B cell (primary cell): ENCODE results near the gene OPTN. TPM values are rescaled to one million over a fixed set of nuclear protein-coding genes. Genes with fewer than 3 reads are reported as not detected.

Source experiments
- ATAC-seq: fragments of 200-7000 bp; cut with Tn5 transposase; one replicate; pipeline ENCODE4 v1.10.0; 2021; ENCODE audit warnings: low read depth, mild to moderate bottlenecking, moderate number of reproducible peaks, moderate library complexity
- CTCF ChIA-PET: fragments of 350-600 bp; sonication (Branson Sonifier 250); formaldehyde crosslinking; loops from one replicate; lab custom pipeline; 2021; ENCODE audit warnings: antibody characterized with exemption, inconsistent platforms; lab: Charles Lee
- POLR2A ChIA-PET: fragments of 350-600 bp; sonication (Branson Sonifier 250); formaldehyde crosslinking; loops from one replicate; lab custom pipeline; 2021; ENCODE audit warnings: antibody characterized with exemption; lab: Charles Lee
- DNase-seq: peaks from one replicate; pipeline ENCODE4 v3.0.0; 2013
- H2AFZ ChIP-seq: 2 replicates; pipeline ENCODE4 v1.6.1; 2012; ENCODE audit warnings: mild to moderate bottlenecking, low read depth, low read length; ENCODE audit not compliant: insufficient read depth, poor library complexity, severe bottlenecking
- H3K27ac ChIP-seq, 2 donors: 1 replicate in 1 of 2; 2 replicates in 1 of 2; pipeline ENCODE4 v1.5.1; 2012 to 2013; ENCODE audit warnings: low read length in 2 of 2, mild to moderate bottlenecking in 2 of 2, moderate library complexity in 1 of 2
- H3K27me3 ChIP-seq, 4 experiments: fragments of 200-600 bp in 1 of 4; sonication (generic) in 1 of 4; replicated peaks in 1 of 4; 1 replicate in 2 of 4; 2 replicates in 2 of 4; pipeline versions ENCODE4 v1.6.1 to v1.7.0; 2013 to 2016; ENCODE audit warnings: low read length in 3 of 4, mild to moderate bottlenecking in 2 of 4, mixed read lengths in 1 of 4, moderate library complexity in 1 of 4; ENCODE audit not compliant: insufficient read depth in 4 of 4, control insufficient read depth in 3 of 4; ENCODE audit errors: control extremely low read depth in 1 of 4
- H3K36me3 ChIP-seq, 2 experiments: replicated peaks in 1 of 2; 1 replicate in 1 of 2; 2 replicates in 1 of 2; pipeline versions ENCODE4 v1.6.1 to v1.7.1; 2013; ENCODE audit warnings: low read length in 1 of 2; ENCODE audit not compliant: insufficient read depth in 2 of 2, control insufficient read depth in 1 of 2; ENCODE audit errors: control extremely low read depth in 1 of 2, extremely low read depth in 1 of 2
- H3K4me1 ChIP-seq, 2 donors: fragments of 200-600 bp in 1 of 2; sonication (generic) in 1 of 2; 1 replicate in 1 of 2; 2 replicates in 1 of 2; pipeline versions ENCODE4 v1.5.1 to v1.6.1; 2013 to 2017; ENCODE audit warnings: low read length in 2 of 2; ENCODE audit not compliant: control insufficient read depth in 2 of 2, insufficient read depth in 2 of 2
- H3K4me2 ChIP-seq: replicated peaks from 2 replicates; pipeline ENCODE3; 2012; ENCODE audit warnings: mild to moderate bottlenecking, low read depth, low read length; ENCODE audit not compliant: poor library complexity, severe bottlenecking
- H3K4me3 ChIP-seq, 5 experiments: fragments of 200-600 bp in 1 of 5; sonication (generic) in 1 of 5; 1 replicate in 3 of 5; 2 replicates in 2 of 5; pipeline versions ENCODE4 v1.5.1 to v1.7.0; 2011 to 2016; ENCODE audit warnings: low read length in 4 of 5, mild to moderate bottlenecking in 4 of 5, low read depth in 2 of 5, control low read depth in 1 of 5, moderate library complexity in 1 of 5; ENCODE audit not compliant: insufficient read depth in 1 of 5; ENCODE audit errors: control extremely low read depth in 1 of 5, extremely low read depth in 1 of 5
- H3K79me2 ChIP-seq: fragments of 200-600 bp; sonication (generic); one replicate; pipeline ENCODE4 v1.6.0; 2016; ENCODE audit warnings: low read length; ENCODE audit not compliant: control insufficient read depth, insufficient read depth
- H3K9ac ChIP-seq: fragments of 200-600 bp; sonication (generic); 2 replicates; pipeline ENCODE4 v1.6.1; 2017; ENCODE audit warnings: mild to moderate bottlenecking, low read length, moderate library complexity
- H3K9me3 ChIP-seq, 3 donors: one replicate each; pipeline versions ENCODE4 v1.6.1 to v1.7.1; 2013; ENCODE audit warnings: low read length in 2 of 3; ENCODE audit not compliant: control insufficient read depth in 2 of 3, insufficient read depth in 1 of 3; ENCODE audit errors: control extremely low read depth in 1 of 3
- H4K20me1 ChIP-seq: 2 replicates; pipeline ENCODE4 v1.6.0; 2012; ENCODE audit warnings: mild to moderate bottlenecking, low read length; ENCODE audit not compliant: insufficient read depth, control insufficient read depth, poor library complexity, severe bottlenecking
- H3K27ac Mint-ChIP-seq: one replicate; pipeline ENCODE4 v1.8.0; 2021; ENCODE audit warnings: mixed read lengths
- H3K27me3 Mint-ChIP-seq: one replicate; pipeline ENCODE4 v1.8.0; 2021; ENCODE audit warnings: mixed read lengths
- H3K4me1 Mint-ChIP-seq: one replicate; pipeline ENCODE4 v1.8.0; 2021; ENCODE audit warnings: mixed read lengths
- H3K4me3 Mint-ChIP-seq: one replicate; pipeline ENCODE4 v1.8.0; 2021; ENCODE audit warnings: mixed read lengths
- H3K9me3 Mint-ChIP-seq: one replicate; pipeline ENCODE4 v1.8.0; 2022; ENCODE audit warnings: mixed read lengths; ENCODE audit not compliant: insufficient read depth
- EZH2 ChIP-seq: IDR thresholded peaks from 2 replicates; pipeline ENCODE4 v1.6.1; 2012; ENCODE audit warnings: borderline replicate concordance, low read depth, mild to moderate bottlenecking, moderate library complexity, low read length; ENCODE audit not compliant: insufficient read depth, poor library complexity, severe bottlenecking
- WGBS: methylation state at CpG from one replicate; pipeline ENCODE4 v1.1.5; 2013; ENCODE audit warnings: missing lambda C conversion rate; ENCODE audit not compliant: insufficient coverage; 5-methylcytosine and 5-hydroxymethylcytosine counted together
- intact Hi-C: fragments of 100-400 bp; cut with micrococcal nuclease; formaldehyde crosslinking; loops from one replicate; pipeline ENCODE4 v1.10.0; 2022
- polyA plus RNA-seq: library from polyadenylated mRNA; depleted of rRNA; stranded (reverse); fragments of >200 nt; gene quantifications from 2 replicates; pipeline ENCODE4 v1.2.3, GENCODE V29; 2012
- total RNA-seq, 2 donors: library from RNA; stranded (reverse); fragments of 120-200 nt in 1 of 2; gene quantifications; 1 replicate in 1 of 2; 2 replicates in 1 of 2; pipeline versions ENCODE4 v1.2.3 to v1.2.4, GENCODE V29; 2013 to 2022
- TF ChIP-seq, protein P1 (sequence below): fragments of 200-600 bp; IDR thresholded peaks from one replicate; pipeline ENCODE4 v1.8.0; 2022; ENCODE audit warnings: antibody characterized with exemption, mild to moderate bottlenecking

The OPTN gene
- total and polyA plus RNA-seq, 2 donors (not counting 1 experiment from before 2014, with no cell fraction given): 5.2 to 42.8 TPM

GRCh38 chr10:13095094-13095493 lies 4.9 kb upstream of the OPTN start:
- no peaks in the 10 kb centered on the region for H4K20me1 ChIP-seq
- no peak overlapping the region for H3K27ac ChIP-seq
- TF ChIP-seq EZH2: no peak
- TF ChIP-seq, protein P1, sequence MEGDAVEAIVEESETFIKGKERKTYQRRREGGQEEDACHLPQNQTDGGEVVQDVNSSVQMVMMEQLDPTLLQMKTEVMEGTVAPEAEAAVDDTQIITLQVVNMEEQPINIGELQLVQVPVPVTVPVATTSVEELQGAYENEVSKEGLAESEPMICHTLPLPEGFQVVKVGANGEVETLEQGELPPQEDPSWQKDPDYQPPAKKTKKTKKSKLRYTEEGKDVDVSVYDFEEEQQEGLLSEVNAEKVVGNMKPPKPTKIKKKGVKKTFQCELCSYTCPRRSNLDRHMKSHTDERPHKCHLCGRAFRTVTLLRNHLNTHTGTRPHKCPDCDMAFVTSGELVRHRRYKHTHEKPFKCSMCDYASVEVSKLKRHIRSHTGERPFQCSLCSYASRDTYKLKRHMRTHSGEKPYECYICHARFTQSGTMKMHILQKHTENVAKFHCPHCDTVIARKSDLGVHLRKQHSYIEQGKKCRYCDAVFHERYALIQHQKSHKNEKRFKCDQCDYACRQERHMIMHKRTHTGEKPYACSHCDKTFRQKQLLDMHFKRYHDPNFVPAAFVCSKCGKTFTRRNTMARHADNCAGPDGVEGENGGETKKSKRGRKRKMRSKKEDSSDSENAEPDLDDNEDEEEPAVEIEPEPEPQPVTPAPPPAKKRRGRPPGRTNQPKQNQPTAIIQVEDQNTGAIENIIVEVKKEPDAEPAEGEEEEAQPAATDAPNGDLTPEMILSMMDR: no peak
- H3K9me3 ChIP-seq: peaks cover 0 to 1% (median 0%) of the 10 kb centered on the region in 3 donors
- ChIA-PET POLR2A (no interaction called here), CTCF (no interaction called here)
- no peak for ATAC-seq
- peaks cover 3 to 6% of the 10 kb centered on the region in 2 donors for H3K4me1 ChIP-seq
- H2AFZ ChIP-seq: no peak overlapping the region
- Mint-ChIP-seq H3K27me3 (peaks cover 17% of the 10 kb centered on the region), H3K9me3 (peaks cover 2% of the 10 kb centered on the region), H3K4me1 (peaks cover 4% of the 10 kb centered on the region), H3K4me3 (no peak overlapping the region), H3K27ac (no peak overlapping the region)
- H3K4me2 ChIP-seq: no peak overlapping the region
- H3K36me3 ChIP-seq: no peaks in the 10 kb centered on the region
- no peaks in the 10 kb centered on the region for H3K79me2 ChIP-seq
- no peak overlapping the region for H3K4me3 ChIP-seq
- intact Hi-C loops: no loop called here
- no peak overlapping the region for H3K9ac ChIP-seq
- no peak for DNase-seq
- H3K27me3 ChIP-seq: peaks cover 0 to 2% (median 0%) of the 10 kb centered on the region in 4 experiments
- WGBS: 90% methylated on average over 2 of the region's 3 CpGs

DNA sequence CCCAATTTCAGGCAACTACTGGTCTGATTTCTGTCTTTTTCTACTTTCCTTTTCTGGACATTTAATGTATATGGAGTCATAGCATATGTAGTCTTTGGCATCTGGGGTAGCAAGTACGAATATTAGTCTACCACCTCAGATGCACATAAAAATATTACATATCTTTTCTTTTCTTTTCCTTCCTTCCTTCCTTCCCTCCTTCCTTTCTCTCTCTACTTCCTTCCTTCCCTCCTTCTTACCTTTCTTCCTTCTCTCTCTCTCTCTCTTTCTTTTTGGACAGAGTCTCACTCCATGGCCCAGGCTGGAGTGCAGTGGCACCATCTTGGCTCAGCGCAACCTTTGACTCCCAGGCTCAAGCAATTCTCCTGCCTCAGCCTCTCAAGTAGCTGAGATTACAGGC lies 4.0 kb upstream of the OPTN start:
- Histone ChIP-seq H3K27ac (no peak overlapping the region), H3K36me3 (no peaks in the 10 kb centered on the region), H3K9me3 (peaks cover 0 to 1% (median 0%) of the 10 kb centered on the region in 3 donors), H3K27me3 (peaks cover 0 to 2% (median 0%) of the 10 kb centered on the region in 4 experiments), H2AFZ (no peak overlapping the region), H3K9ac (no peak overlapping the region), H4K20me1 (no peaks in the 10 kb centered on the region), H3K4me2 (no peak overlapping the region), H3K4me1 (peaks cover 3 to 11% of the 10 kb centered on the region in 2 donors), H3K4me3 (no peak overlapping the region), H3K79me2 (peaks cover 7% of the 10 kb centered on the region)
- TF ChIP-seq, protein P1: no peak
- TF ChIP-seq EZH2: no peak
- intact Hi-C loops: no loop called here
- WGBS: 100% methylated on average over 1 of the region's 2 CpGs
- Mint-ChIP-seq H3K27ac (no peak overlapping the region), H3K4me1 (peaks cover 9% of the 10 kb centered on the region), H3K27me3 (peaks cover 11% of the 10 kb centered on the region), H3K9me3 (peaks cover 2% of the 10 kb centered on the region), H3K4me3 (no peak overlapping the region)
- DNase-seq (no peak), ATAC-seq (no peak)
- POLR2A ChIA-PET: no interaction called here
- CTCF ChIA-PET: no interaction called here
